Esophagus muscularis mucosa (tissue), 4 donors: ENCODE results near the gene RMND5B. TPM values are rescaled to one million over a fixed set of nuclear protein-coding genes. Genes with fewer than 3 reads are reported as not detected.

ENCODE experiments used
- DNase-seq: peaks from one replicate; pipeline ENCODE4 v3.0.0-alpha.2; 2017; ENCODE audit errors: extremely low spot score
- H3K27ac ChIP-seq, 4 donors: fragments of 200-600 bp; sonication (generic); replicated peaks in 1 of 4; 1 replicate in 3 of 4; 2 replicates in 1 of 4; pipeline ENCODE4 v1.5.1; 2016 to 2019; ENCODE audit warnings: mild to moderate bottlenecking in 1 of 4
- H3K27me3 ChIP-seq, 4 donors: fragments of 200-600 bp; sonication (generic); one replicate each; pipeline versions ENCODE4 v1.5.1 to v1.6.0; 2016 to 2019
- H3K36me3 ChIP-seq, 4 donors: fragments of 200-600 bp; sonication (generic); one replicate each; pipeline ENCODE4 v1.5.1; 2016 to 2019
- H3K4me1 ChIP-seq, 4 donors: fragments of 200-600 bp; sonication (generic); one replicate each; pipeline ENCODE4 v1.5.1; 2016 to 2019
- H3K4me3 ChIP-seq, 4 donors: fragments of 200-600 bp; sonication (generic); 1 replicate in 2 of 4; 2 replicates in 2 of 4; pipeline ENCODE4 v1.5.1; 2016 to 2019; ENCODE audit warnings: mild to moderate bottlenecking in 4 of 4, moderate library complexity in 1 of 4
- H3K9me3 ChIP-seq, 4 donors: fragments of 200-600 bp; sonication (generic); 1 replicate in 3 of 4; 2 replicates in 1 of 4; pipeline ENCODE4 v1.5.1; 2016 to 2019
- CTCF ChIP-seq, 3 experiments: fragments of 200-600 bp in 2 of 3; fragments of 450-650 bp in 1 of 3; sonication (generic) in 2 of 3; IDR thresholded peaks; one replicate each; pipeline ENCODE4 v1.5.1; 2017 to 2019; ENCODE audit warnings: antibody characterized with exemption in 3 of 3, mild to moderate bottlenecking in 2 of 3, moderate library complexity in 1 of 3
- EP300 ChIP-seq: sonication (generic); formaldehyde crosslinking; IDR thresholded peaks from one replicate; pipeline ENCODE4 v1.6.1; 2017; ENCODE audit warnings: antibody characterized with exemption
- POLR2A ChIP-seq: fragments of 450-650 bp; IDR thresholded peaks from one replicate; pipeline ENCODE4 v1.6.1; 2017; ENCODE audit warnings: antibody characterized with exemption, moderate library complexity, mild to moderate bottlenecking, low read depth
- POLR2AphosphoS5 ChIP-seq, 2 donors: sonication (generic); formaldehyde crosslinking; IDR thresholded peaks; one replicate each; pipeline ENCODE4 v1.6.1; 2017; ENCODE audit warnings: antibody characterized with exemption in 2 of 2
- WGBS: methylation state at CpG from one replicate; pipeline ENCODE4 v1.1.5; 2018; 5-methylcytosine and 5-hydroxymethylcytosine counted together
- intact Hi-C: fragments of 100-400 bp; cut with DNase I; formaldehyde crosslinking; loops from one replicate; pipeline ENCODE4 v1.15.1; 2023
- total RNA-seq, 4 donors: library from RNA; depleted of rRNA; stranded (reverse); fragments of >200 nt; gene quantifications; one replicate each; pipeline versions ENCODE4 v1.1.0 to v1.2.1, GENCODE V29; 2016

RMND5B gene
- total RNA-seq, 4 donors from 2014 or later, result 43.2 to 53.9 (median 45.4) TPM

- TF ChIP-seq POLR2AphosphoS5 (IDR thresholded peaks at IDR 0.05) (no peak), POLR2A (no peak), CTCF (IDR thresholded peaks at IDR 0.05) (no peak), EP300 (no peak)
- H3K9me3 ChIP-seq, result no peaks in the 10 kb centered on the region
- H3K27ac ChIP-seq, result no peak overlapping the region
- WGBS, result 85% methylated on average over 5 of the region's 5 CpGs
- H3K4me3 ChIP-seq, result no peak overlapping the region
- DNase-seq, result no peak
- no peaks in the 10 kb centered on the region for H3K36me3 ChIP-seq
- intact Hi-C loops, result no loop called here
- peaks cover 17 to 39% (median 27%) of the 10 kb centered on the region in 4 donors for H3K4me1 ChIP-seq
- peaks cover 0 to 72% (median 21%) of the 10 kb centered on the region in 4 donors for H3K27me3 ChIP-seq
Observed at GRCh38 chr5:178112545-178112944, 18.3 kb upstream of the RMND5B start.

GRCh38 chr5:178113141-178113787 lies 17.6 kb upstream of the RMND5B start, which contains the start of gene N4BP3:
Gene N4BP3, plus strand, starts transcription at chr5:178113532. Its CDS starts 6,052 bp downstream, at chr5:178119584.
- Histone ChIP-seq H3K4me1 (peaks cover 22 to 39% (median 27%) of the 10 kb centered on the region in 4 donors), H3K27ac (peak within 1 kb of the TSS in 1 of 4 donors; percentile 30), H3K36me3 (no peaks in the 10 kb centered on the region), H3K4me3 (peak within 1 kb of the TSS; percentile 49 to 60 (median 52)), H3K9me3 (no peaks in the 10 kb centered on the region), H3K27me3 (peaks cover 0 to 79% (median 21%) of the 10 kb centered on the region in 4 donors)
- 2% methylated on average over 21 of the region's 96 CpGs for WGBS
- no peak for TF ChIP-seq CTCF (IDR thresholded peaks at IDR 0.05)
- no peak for TF ChIP-seq POLR2A
- no peak for TF ChIP-seq EP300
- no peak for TF ChIP-seq POLR2AphosphoS5 (IDR thresholded peaks at IDR 0.05)
- intact Hi-C loops, result no loop called here
- no peak for DNase-seq

- no peak for DNase-seq
- intact Hi-C loops, result no loop called here
- Histone ChIP-seq H3K9me3 (no peaks in the 10 kb centered on the region), H3K27me3 (peaks cover 0 to 83% (median 21%) of the 10 kb centered on the region in 4 donors), H3K27ac (peak overlapping the region in 1 of 4 donors; percentile 30), H3K36me3 (no peaks in the 10 kb centered on the region), H3K4me1 (peaks cover 22 to 37% (median 27%) of the 10 kb centered on the region in 4 donors), H3K4me3 (peak overlapping the region; percentile 49 to 60 (median 52))
- TF ChIP-seq POLR2AphosphoS5 (IDR thresholded peaks at IDR 0.05), result no peak
- TF ChIP-seq POLR2A, result no peak
- TF ChIP-seq CTCF (IDR thresholded peaks at IDR 0.05), result no peak
- TF ChIP-seq EP300, result no peak
- 5% methylated on average over 16 of the region's 41 CpGs for WGBS
Observed at GRCh38 chr5:178113841-178114324, 16.9 kb upstream of the RMND5B start.

GRCh38 chr5:178114325-178115135 lies 16.3 kb upstream of the RMND5B start:
- Histone ChIP-seq H3K36me3 (no peaks in the 10 kb centered on the region), H3K9me3 (no peaks in the 10 kb centered on the region), H3K4me1 (peaks cover 22 to 37% (median 27%) of the 10 kb centered on the region in 4 donors), H3K27ac (no peak overlapping the region), H3K27me3 (peaks cover 0 to 90% (median 21%) of the 10 kb centered on the region in 4 donors), H3K4me3 (peak overlapping the region; percentile 49 to 60 (median 52))
- intact Hi-C loops, result no loop called here
- 30% methylated on average over 17 of the region's 28 CpGs for WGBS
- no peak for DNase-seq
- TF ChIP-seq POLR2A (no peak), EP300 (no peak), CTCF (IDR thresholded peaks at IDR 0.05) (no peak), POLR2AphosphoS5 (IDR thresholded peaks at IDR 0.05) (no peak)
